HG03139 (cell line): ENCODE data around the gene CILP.
A peak's percentile ranks its signal among the peaks of the same experiment; 100 is the strongest.
"Not testable (repeated sequence)": the region's sequence is repeated elsewhere in the genome, so short reads cannot be mapped to it uniquely, and the experiment has no call there.

ENCODE experiments used
- ATAC-seq: cut with Tn5 transposase; IDR thresholded peaks from one replicate; pipeline ENCODE4 v1.9.1; 2021; ENCODE audit not compliant: unreplicated experiment

CILP gene

GRCh38 chr15:65197337-65197645 is 14.0 kb downstream of the CILP start:
- ATAC-seq = no peak

- ATAC-seq = no peak
Measured at GRCh38 chr15:65196637-65197336, 14.5 kb downstream of the CILP start.

- ATAC-seq = no peak
Measured at GRCh38 chr15:65195548-65195923, 15.7 kb downstream of the CILP start.

GRCh38 chr15:65194826-65195547 is 16.3 kb downstream of the CILP start:
- no peak for ATAC-seq

GRCh38 chr15:65192016-65192415 is 19.3 kb downstream of the CILP start:
- no peak for ATAC-seq

GRCh38 chr15:65189102-65189740 is 22.1 kb downstream of the CILP start:
- ATAC-seq = no peak

- ATAC-seq = not testable (repeated sequence)
Measured at GRCh38 chr15:65188472-65188871, 22.8 kb downstream of the CILP start.

GRCh38 chr15:65184868-65185717 is 26.2 kb downstream of the CILP start, which contains the start of gene CLPX:
CLPX (minus strand) TSS chr15:65185342; CDS start chr15:65185153, 189 bp downstream.
- ATAC-seq = peak; percentile 76

- no peak for ATAC-seq
Measured at GRCh38 chr15:65184305-65184867, 26.9 kb downstream of the CILP start.

- ATAC-seq = no peak
Measured at GRCh38 chr15:65183865-65184159, 27.5 kb downstream of the CILP start.

GRCh38 chr15:65182538-65182937 is 28.7 kb downstream of the CILP start:
- no peak for ATAC-seq

GRCh38 chr15:65181582-65182353 is 29.5 kb downstream of the CILP start:
- not testable (repeated sequence) for ATAC-seq

- ATAC-seq = no peak
Measured at GRCh38 chr15:65180167-65180566, 31.1 kb downstream of the CILP start.

- no peak for ATAC-seq
Measured at GRCh38 chr15:65177901-65178300, 33.4 kb downstream of the CILP start.

- no peak for ATAC-seq
Measured at GRCh38 chr15:65176056-65176455, 35.2 kb downstream of the CILP start.

GRCh38 chr15:65175511-65175910 is 35.8 kb downstream of the CILP start:
- ATAC-seq = no peak

- ATAC-seq = no peak
Measured at GRCh38 chr15:65174509-65174908, 36.8 kb downstream of the CILP start.

- ATAC-seq = no peak
Measured at GRCh38 chr15:65172531-65172930, 38.7 kb downstream of the CILP start.

GRCh38 chr15:65171428-65171827 is 39.8 kb downstream of the CILP start:
- no peak for ATAC-seq

GRCh38 chr15:65165875-65166274 is 45.4 kb downstream of the CILP start:
- no peak for ATAC-seq
